Measurements from ENCODE around the gene LAMC1. TPM values are rescaled to one million over a fixed set of nuclear protein-coding genes. Genes with fewer than 3 reads are reported as not detected.

LAMC1 gene
- total RNA-seq, 1 donor from 2014 or later = 449 TPM

- H3K36me3 Mint-ChIP-seq (ENCODE audit: low read depth) = no peaks in the 10 kb centered on the region
- H3K27ac Mint-ChIP-seq (ENCODE audit: unreplicated experiment) = peak overlapping the region; percentile 74
- no peak for TF ChIP-seq CTCF (IDR thresholded peaks at IDR 0.05)
- no peak overlapping the region for H3K4me3 Mint-ChIP-seq (ENCODE audit: unreplicated experiment)
- H3K9me3 Mint-ChIP-seq (ENCODE audit: low read depth) = no peaks in the 10 kb centered on the region
- no peaks in the 10 kb centered on the region for H3K27me3 Mint-ChIP-seq (ENCODE audit: low read depth)
- no peak for DNase-seq (ENCODE audit: low spot score)
- H3K4me1 Mint-ChIP-seq (ENCODE audit: low read depth) = peaks cover 13% of the 10 kb centered on the region
Measured at GRCh38 chr1:183164340-183164739, 141.1 kb downstream of the LAMC1 start.

GRCh38 chr1:183164963-183165362, 141.7 kb downstream of the LAMC1 start:
- TF ChIP-seq CTCF (IDR thresholded peaks at IDR 0.05) = no peak
- H3K4me1 Mint-ChIP-seq (ENCODE audit: low read depth) = peaks cover 10% of the 10 kb centered on the region
- no peaks in the 10 kb centered on the region for H3K36me3 Mint-ChIP-seq (ENCODE audit: low read depth)
- H3K27me3 Mint-ChIP-seq (ENCODE audit: low read depth) = no peaks in the 10 kb centered on the region
- no peak overlapping the region for H3K4me3 Mint-ChIP-seq (ENCODE audit: unreplicated experiment)
- H3K9me3 Mint-ChIP-seq (ENCODE audit: low read depth) = no peaks in the 10 kb centered on the region
- DNase-seq (ENCODE audit: low spot score) = no peak
- H3K27ac Mint-ChIP-seq (ENCODE audit: unreplicated experiment) = no peak overlapping the region

GRCh38 chr1:183165456-183165855, 142.2 kb downstream of the LAMC1 start:
- DNase-seq (ENCODE audit: low spot score) = no peak
- Mint-ChIP-seq H3K4me3 (ENCODE audit: unreplicated experiment) (no peak overlapping the region), H3K27ac (ENCODE audit: unreplicated experiment) (no peak overlapping the region)

GRCh38 chr1:183166454-183166853, 143.2 kb downstream of the LAMC1 start:
- no peaks in the 10 kb centered on the region for H3K9me3 Mint-ChIP-seq (ENCODE audit: low read depth)
- H3K4me3 Mint-ChIP-seq (ENCODE audit: unreplicated experiment) = no peak overlapping the region
- H3K27me3 Mint-ChIP-seq (ENCODE audit: low read depth) = no peaks in the 10 kb centered on the region
- peaks cover 5% of the 10 kb centered on the region for H3K4me1 Mint-ChIP-seq (ENCODE audit: low read depth)
- H3K36me3 Mint-ChIP-seq (ENCODE audit: low read depth) = no peaks in the 10 kb centered on the region
- no peak for DNase-seq (ENCODE audit: low spot score)
- no peak for TF ChIP-seq CTCF (IDR thresholded peaks at IDR 0.05)
- no peak overlapping the region for H3K27ac Mint-ChIP-seq (ENCODE audit: unreplicated experiment)

More at GRCh38 chr1:183165456-183165855, 142.2 kb downstream of the LAMC1 start:
- TF ChIP-seq CTCF (IDR thresholded peaks at IDR 0.05) = no peak
- Mint-ChIP-seq H3K36me3 (ENCODE audit: low read depth) (no peaks in the 10 kb centered on the region), H3K4me1 (ENCODE audit: low read depth) (peaks cover 8% of the 10 kb centered on the region), H3K27me3 (ENCODE audit: low read depth) (no peaks in the 10 kb centered on the region), H3K9me3 (ENCODE audit: low read depth) (no peaks in the 10 kb centered on the region)

- H3K9me3 Mint-ChIP-seq (ENCODE audit: low read depth) = no peaks in the 10 kb centered on the region
- H3K27ac Mint-ChIP-seq (ENCODE audit: unreplicated experiment) = peak overlapping the region; percentile 5
- H3K4me1 Mint-ChIP-seq (ENCODE audit: low read depth) = peaks cover 5% of the 10 kb centered on the region
- DNase-seq (ENCODE audit: low spot score) = no peak
- no peak overlapping the region for H3K4me3 Mint-ChIP-seq (ENCODE audit: unreplicated experiment)
- H3K27me3 Mint-ChIP-seq (ENCODE audit: low read depth) = no peaks in the 10 kb centered on the region
- no peak for TF ChIP-seq CTCF (IDR thresholded peaks at IDR 0.05)
- no peaks in the 10 kb centered on the region for H3K36me3 Mint-ChIP-seq (ENCODE audit: low read depth)
Measured at GRCh38 chr1:183167676-183168075, 144.5 kb downstream of the LAMC1 start.

All from chondrocyte (in vitro differentiated cells).